Ovary (tissue), 9 donors: Measurements from ENCODE around the gene KIF11. TPM values are rescaled to one million over a fixed set of nuclear protein-coding genes. Genes with fewer than 3 reads are reported as not detected.

Source experiments
- DNase-seq, 5 donors: peaks; one replicate each; pipeline ENCODE4 v3.0.0-alpha.2; 2019 to 2020
- H3K27ac ChIP-seq, 2 donors: fragments of 200-600 bp; one replicate each; pipeline versions ENCODE4 v1.5.1 to v1.8.0; 2019 to 2022
- H3K27me3 ChIP-seq: fragments of 200-600 bp; one replicate; pipeline ENCODE4 v1.8.0; 2022
- H3K36me3 ChIP-seq: fragments of 200-600 bp; sonication (generic); one replicate; pipeline ENCODE4 v1.5.1; 2019
- H3K4me1 ChIP-seq: one replicate; pipeline ENCODE4 v1.8.1; 2013; ENCODE audit warnings: mild to moderate bottlenecking, moderate library complexity; ENCODE audit not compliant: insufficient read depth
- H3K4me3 ChIP-seq: fragments of 200-600 bp; sonication (generic); one replicate; pipeline ENCODE4 v1.5.1; 2017
- H3K9me3 ChIP-seq, 2 donors: fragments of 200-600 bp in 1 of 2; sonication (generic) in 1 of 2; one replicate each; pipeline versions ENCODE4 v1.5.1 to v1.8.1; 2013 to 2019; ENCODE audit warnings: mild to moderate bottlenecking in 1 of 2, moderate library complexity in 1 of 2
- CTCF ChIP-seq, 3 donors: fragments of 450-650 bp in 2 of 3; fragments of 200-600 bp in 1 of 3; IDR thresholded peaks; one replicate each; pipeline versions ENCODE4 v1.5.1 to v1.8.0; 2016 to 2022; ENCODE audit warnings: antibody characterized with exemption in 3 of 3, mild to moderate bottlenecking in 1 of 3
- EP300 ChIP-seq: sonication (generic); formaldehyde crosslinking; IDR thresholded peaks from one replicate; pipeline ENCODE4 v1.6.1; 2017; ENCODE audit warnings: antibody characterized with exemption
- POLR2A ChIP-seq: fragments of 450-650 bp; IDR thresholded peaks from one replicate; pipeline ENCODE4 v1.6.1; 2017; ENCODE audit warnings: antibody characterized with exemption, mild to moderate bottlenecking, moderate library complexity
- WGBS, 3 donors: extraction: QIAGEN DNeasy Blood & Tissue Kit in 1 of 3; methylation state at CpG; one replicate each; pipeline versions ENCODE4 v1.1.5 to v1.1.7; 2013 to 2017; 5-methylcytosine and 5-hydroxymethylcytosine counted together
- intact Hi-C, 4 donors: fragments of 100-400 bp; cut with DNase I; formaldehyde crosslinking; loops; one replicate each; pipeline versions ENCODE4 v1.11.0 to v1.15.1; 2022 to 2023
- polyA plus RNA-seq, 2 donors: library from polyadenylated mRNA; stranded (reverse); fragments of 200-250 nt in 1 of 2; fragments of 350-450 nt in 1 of 2; fragmentation: Illumina TruSeq in 1 of 2; extraction: RNeasy Lipid Tissue Mini Kit (QIAGEN cat#74804) in 1 of 2; gene quantifications; one replicate each; pipeline ENCODE4 v1.2.3, GENCODE V29; 2013 to 2014
- total RNA-seq, 7 donors: library from RNA; depleted of rRNA in 2 of 7; stranded (reverse); fragments of >200 nt in 2 of 7; fragmentation: NEBNext Ultra II Directional in 3 of 7; extraction: Animal tissue kit (Norgen Biotek cat#: 25700) in 3 of 7; gene quantifications; one replicate each; pipeline versions ENCODE4 v1.1.0 to v1.2.4, GENCODE V29; 2016 to 2023
- donor health status: DM: no; HTN: no; CAD: no; lungs with moderate emphysema.
- donor health status: DM: no; HTN: no; CAD: no.
- donor health status: Bipolar disorder and iron deficiency.
- donor health status: DM: yes; HTN: yes; CAD: no.
- donor health status: DM: no; HTN: no; CAD: no.
- donor health status: DM: yes; HTN: yes; CAD: no.

KIF11 gene
- total and polyA plus RNA-seq, 9 donors: 0.23 to 2.3 (median 0.77) TPM

- no peak for DNase-seq
- Histone ChIP-seq H3K9me3 (peaks cover 0 to 6% of the 10 kb centered on the region in 2 donors), H3K4me3 (no peak overlapping the region), H3K4me1 (no peaks in the 10 kb centered on the region), H3K27ac (no peak overlapping the region), H3K36me3 (no peaks in the 10 kb centered on the region), H3K27me3 (no peaks in the 10 kb centered on the region)
- intact Hi-C loops: no loop called here
- TF ChIP-seq CTCF (IDR thresholded peaks at IDR 0.05) (no peak), EP300 (no peak), POLR2A (no peak)
- WGBS, 3 donors: 56 to 76% (median 56%) methylated on average over 2 of the region's 2 CpGs
Observed at GRCh38 chr10:92550924-92551323, 42.0 kb upstream of the KIF11 start.

DNA sequence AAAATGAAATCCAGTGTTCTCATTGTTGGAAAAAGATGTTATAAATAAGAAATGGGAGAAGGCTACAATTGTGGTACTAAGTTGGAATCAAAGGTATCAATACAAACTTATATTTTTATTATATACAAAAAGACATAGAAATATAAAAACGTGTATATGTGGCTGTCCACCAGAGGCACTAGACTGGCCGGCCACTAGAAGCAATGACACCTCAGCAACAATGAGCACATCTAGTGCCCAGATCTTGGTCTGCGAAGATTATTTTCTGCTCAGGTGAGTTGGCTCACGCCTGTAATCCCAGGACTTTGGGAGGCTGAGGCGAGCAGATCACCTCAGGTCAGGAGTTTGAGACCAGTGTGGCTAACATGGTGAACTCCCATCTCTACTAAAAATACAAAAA is 40.6 kb upstream of the KIF11 start:
- Histone ChIP-seq H3K4me3 (no peak overlapping the region), H3K27ac (no peak overlapping the region), H3K9me3 (peaks cover 0 to 6% of the 10 kb centered on the region in 2 donors), H3K4me1 (no peaks in the 10 kb centered on the region), H3K27me3 (no peaks in the 10 kb centered on the region), H3K36me3 (no peaks in the 10 kb centered on the region)
- TF ChIP-seq EP300 (no peak), POLR2A (no peak), CTCF (IDR thresholded peaks at IDR 0.05) (no peak)
- no peak for DNase-seq
- WGBS, 3 donors: 91 to 93% (median 93%) methylated on average over 5 of the region's 5 CpGs
- intact Hi-C loops: no loop called here

DNA sequence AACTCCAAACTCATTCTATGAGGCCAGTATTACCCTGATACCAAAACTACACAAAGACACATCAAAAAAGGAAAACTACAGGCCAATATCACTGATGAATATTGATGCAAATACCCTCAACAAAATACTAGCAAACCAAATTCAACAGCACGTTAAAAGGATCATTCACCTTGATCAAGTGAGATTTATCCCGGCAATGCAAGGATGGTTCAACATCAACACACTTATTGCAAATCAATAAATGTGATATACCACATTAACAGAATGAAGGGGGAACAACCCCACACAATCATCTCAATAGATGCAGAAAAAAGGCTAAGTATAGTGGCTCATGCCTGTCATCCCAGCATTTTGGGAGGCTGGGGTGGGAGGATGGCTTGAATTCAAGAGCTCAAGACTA is 39.0 kb upstream of the KIF11 start:
- Histone ChIP-seq H3K36me3 (no peaks in the 10 kb centered on the region), H3K27me3 (no peaks in the 10 kb centered on the region)

DNA sequence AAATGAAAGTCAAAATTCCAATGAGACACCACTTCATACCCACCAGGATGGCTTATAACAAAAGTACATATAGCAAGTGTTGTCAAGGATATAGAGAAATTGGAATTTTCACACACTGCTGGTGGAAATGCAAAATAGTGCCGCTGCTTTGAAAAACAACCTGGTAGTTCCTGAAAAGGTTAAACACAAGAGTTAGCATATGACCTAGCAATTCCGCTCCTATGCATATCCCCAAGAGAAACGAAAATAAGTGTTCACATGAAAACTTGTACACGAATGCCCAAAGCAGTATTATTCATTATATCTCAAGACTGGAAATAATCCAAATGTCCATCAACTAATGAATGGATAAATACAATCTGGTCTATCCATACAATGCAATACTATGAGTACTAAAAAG is 33.9 kb upstream of the KIF11 start:
- intact Hi-C loops: no loop called here
- 94 to 96% (median 95%) methylated on average over 4 of the region's 4 CpGs for WGBS, 3 donors
- H3K36me3 ChIP-seq: no peaks in the 10 kb centered on the region

More for the DNA sequence above, 39.0 kb upstream of the KIF11 start:
- Histone ChIP-seq H3K27ac (no peak overlapping the region), H3K4me1 (no peaks in the 10 kb centered on the region), H3K4me3 (no peak overlapping the region), H3K9me3 (peaks cover 0 to 6% of the 10 kb centered on the region in 2 donors)
- TF ChIP-seq POLR2A (no peak), CTCF (IDR thresholded peaks at IDR 0.05) (no peak), EP300 (no peak)
- WGBS, 3 donors: 92 to 97% (median 96%) methylated on average over 2 of the region's 2 CpGs
- no peak for DNase-seq
- intact Hi-C loops: no loop called here

More for the DNA sequence above, 33.9 kb upstream of the KIF11 start:
- H3K27ac ChIP-seq: no peak overlapping the region
- peaks cover 0 to 4% of the 10 kb centered on the region in 2 donors for H3K9me3 ChIP-seq
- no peaks in the 10 kb centered on the region for H3K4me1 ChIP-seq
- no peak overlapping the region for H3K4me3 ChIP-seq
- no peak for TF ChIP-seq EP300
- no peak for TF ChIP-seq POLR2A
- TF ChIP-seq CTCF (IDR thresholded peaks at IDR 0.05): no peak
- no peaks in the 10 kb centered on the region for H3K27me3 ChIP-seq
- no peak for DNase-seq
